ENCODE data around the gene RPS6KA3.
A peak's percentile ranks its signal among the peaks of the same experiment; 100 is the strongest.

The RPS6KA3 gene

GRCh38 chrX:20280938-20281337, 14.2 kb upstream of the RPS6KA3 start:
- TF ChIP-seq CTCF (conservative IDR thresholded peaks at IDR 0.05; ENCODE audit: control insufficient read depth, insufficient read depth, low read depth, low read length) = no peak
- H3K4me3 ChIP-seq (ENCODE audit: control insufficient read depth, low read depth, low read length) = no peak overlapping the region
- no peak for DNase-seq (ENCODE audit: low read depth)

DNA sequence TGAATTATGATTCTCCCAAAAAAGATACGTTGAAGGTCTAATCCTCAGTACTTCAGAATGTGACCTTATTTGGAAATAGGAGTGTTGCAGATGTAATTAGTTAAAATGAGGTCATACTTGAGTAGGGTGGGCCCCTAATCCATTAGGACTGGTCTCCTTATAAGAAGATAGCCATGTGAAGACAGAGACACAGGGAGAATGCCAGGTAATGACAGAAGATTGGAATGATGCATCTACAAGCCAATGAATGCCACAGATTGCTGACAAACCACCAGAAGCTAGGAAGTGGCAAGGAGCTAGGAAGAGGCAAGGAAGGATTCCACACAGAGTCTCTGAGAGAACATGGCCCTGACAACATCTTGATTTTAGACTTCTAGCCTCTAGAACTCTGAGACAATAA, 7.4 kb upstream of the RPS6KA3 start:
- DNase-seq (ENCODE audit: low read depth) = no peak
- TF ChIP-seq CTCF (conservative IDR thresholded peaks at IDR 0.05; ENCODE audit: control insufficient read depth, insufficient read depth, low read depth, low read length) = no peak
- H3K4me3 ChIP-seq (ENCODE audit: control insufficient read depth, low read depth, low read length) = no peak overlapping the region

- TF ChIP-seq CTCF (conservative IDR thresholded peaks at IDR 0.05; ENCODE audit: control insufficient read depth, insufficient read depth, low read depth, low read length) = no peak
- DNase-seq (ENCODE audit: low read depth) = no peak
- no peak overlapping the region for H3K4me3 ChIP-seq (ENCODE audit: control insufficient read depth, low read depth, low read length)
Observed at GRCh38 chrX:20271730-20272129, 5.0 kb upstream of the RPS6KA3 start.

DNA sequence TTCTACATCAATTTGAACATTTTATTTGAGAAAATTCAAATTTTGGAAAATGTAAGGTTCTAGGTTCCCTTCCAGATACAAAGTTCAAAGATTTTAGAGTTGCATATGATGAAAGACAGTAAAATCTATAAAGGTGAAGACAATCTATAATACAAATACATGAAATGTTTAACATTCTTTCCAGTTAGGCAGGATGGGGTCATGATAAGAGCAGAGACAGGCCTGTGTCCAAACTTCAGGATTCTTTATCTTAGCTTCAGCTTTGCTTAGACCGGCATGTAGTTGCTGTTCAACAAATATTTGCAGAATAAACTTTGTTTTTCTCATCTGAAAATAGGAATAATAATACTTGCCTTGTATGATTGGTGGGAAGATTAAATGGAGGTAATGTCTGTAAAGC, 4.5 kb upstream of the RPS6KA3 start:
- no peak overlapping the region for H3K4me3 ChIP-seq (ENCODE audit: control insufficient read depth, low read depth, low read length)
- TF ChIP-seq CTCF (conservative IDR thresholded peaks at IDR 0.05; ENCODE audit: control insufficient read depth, insufficient read depth, low read depth, low read length) = no peak
- no peak for DNase-seq (ENCODE audit: low read depth)

- H3K4me3 ChIP-seq (ENCODE audit: control insufficient read depth, low read depth, low read length) = no peak overlapping the region
- no peak for TF ChIP-seq CTCF (conservative IDR thresholded peaks at IDR 0.05; ENCODE audit: control insufficient read depth, insufficient read depth, low read depth, low read length)
- DNase-seq (ENCODE audit: low read depth) = peak; percentile 46
Observed at GRCh38 chrX:20270562-20270890, 3.8 kb upstream of the RPS6KA3 start.

DNA sequence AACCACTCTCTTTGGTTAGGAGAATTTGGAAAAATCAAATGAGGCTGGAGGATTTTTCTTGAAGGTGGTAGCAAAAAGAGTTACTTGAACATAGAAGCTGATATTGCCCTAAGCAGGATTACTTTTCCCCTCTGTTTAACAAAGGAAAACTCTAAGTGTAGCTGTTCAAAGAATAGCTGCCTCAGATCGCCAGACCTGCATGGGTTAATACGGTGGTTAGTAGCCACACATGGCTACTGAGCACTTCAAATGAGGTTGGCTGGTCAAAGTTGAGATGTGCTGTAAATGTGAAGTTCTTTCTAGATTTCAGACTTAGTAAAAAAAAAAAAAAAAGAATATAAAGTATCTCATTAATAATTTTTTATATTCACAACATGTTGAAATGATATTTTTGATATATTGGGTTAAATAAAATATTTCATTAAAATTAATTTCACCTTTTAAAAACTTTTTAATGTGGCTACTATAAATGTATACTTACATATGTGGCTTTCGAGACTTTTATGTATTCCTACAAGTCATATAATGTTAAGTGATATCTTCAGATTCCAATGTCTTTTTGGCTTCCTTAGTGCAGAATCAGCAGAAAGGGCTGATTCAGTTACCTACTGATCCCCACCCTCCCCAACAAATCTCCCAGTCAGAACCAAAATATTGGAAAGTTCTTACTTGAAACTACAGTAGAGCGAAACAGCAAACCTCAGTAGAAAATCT, 3.3 kb upstream of the RPS6KA3 start:
- no peak overlapping the region for H3K4me3 ChIP-seq (ENCODE audit: control insufficient read depth, low read depth, low read length)
- TF ChIP-seq CTCF (conservative IDR thresholded peaks at IDR 0.05; ENCODE audit: control insufficient read depth, insufficient read depth, low read depth, low read length) = no peak
- DNase-seq (ENCODE audit: low read depth) = no peak

Data from fibroblast of mammary gland (primary cell).